HL-60/S4 (cell line): ENCODE measurements around the gene LSM14A.

Experiments
- in situ Hi-C: fragments of 300-500 bp; cut with MboI; formaldehyde crosslinking; loops from 2 replicates; pipeline ENCODE4 v1.14.3; 2022; ENCODE audit warnings: low sequenced_read_pairs

The LSM14A gene

GRCh38 chr19:34254046-34254697 is 81.9 kb downstream of the LSM14A start, which contains the start of gene GARRE1:
TSS of gene GARRE1 (plus strand) at chr19:34254554. CDS start at chr19:34300474, 45,920 bp downstream.
- in situ Hi-C loops: no loop called here

- in situ Hi-C loops: no loop called here
Observed at GRCh38 chr19:34254698-34255432, 82.6 kb downstream of the LSM14A start.

DNA sequence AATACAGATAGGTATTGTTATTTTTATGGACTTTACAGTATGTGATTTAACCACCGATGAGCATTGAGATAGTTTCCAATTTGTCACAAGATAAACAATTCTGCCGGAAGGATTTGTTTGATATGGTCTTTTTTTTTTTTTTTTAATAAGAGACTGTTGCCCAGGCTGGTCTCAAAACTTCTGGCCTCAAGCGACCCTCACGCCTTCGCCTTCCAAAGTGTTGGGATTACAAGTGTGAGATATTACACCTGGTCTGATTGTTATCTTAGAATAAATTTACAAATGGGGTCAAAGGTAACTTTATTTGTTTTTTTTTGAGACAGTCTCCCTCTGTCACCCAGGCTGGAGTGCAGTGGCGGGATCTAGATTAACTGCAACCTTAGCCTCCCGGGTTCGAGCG is 83.2 kb downstream of the LSM14A start:
- in situ Hi-C loops: no loop called here

DNA sequence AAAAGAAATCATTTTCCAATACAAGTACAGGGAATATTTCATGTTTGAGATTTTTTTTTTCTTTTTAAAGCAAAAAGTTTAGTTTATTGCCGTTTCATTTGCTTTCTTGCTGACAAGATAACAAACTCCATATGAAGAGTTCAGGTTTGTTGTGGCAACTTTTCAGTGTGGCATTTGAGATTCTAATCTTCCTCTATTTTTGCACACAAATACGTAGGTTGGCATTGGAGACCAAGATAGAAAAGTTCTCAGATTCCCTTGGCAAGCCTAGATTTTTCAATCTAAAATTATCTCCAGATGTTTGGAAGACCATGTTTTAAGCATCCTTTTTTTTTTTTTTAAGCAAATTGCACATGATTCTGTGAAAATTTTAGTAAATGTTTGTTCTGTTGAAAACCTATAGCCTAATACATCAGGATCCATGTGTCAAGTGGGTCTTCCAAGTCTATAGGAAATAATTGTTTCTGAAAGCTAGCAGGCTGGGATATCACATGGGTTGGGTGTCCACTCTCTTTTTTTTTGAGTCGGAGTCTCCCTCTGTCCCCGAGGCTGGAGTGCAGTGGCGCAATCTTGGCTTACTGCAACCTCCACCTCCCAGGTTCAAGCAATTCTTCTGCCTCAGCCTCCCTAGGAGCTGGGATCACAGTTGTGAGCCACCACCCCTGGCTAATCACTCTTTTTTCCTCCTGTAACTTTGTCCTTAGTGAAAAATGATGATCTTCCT is 84.7 kb downstream of the LSM14A start:
- in situ Hi-C loops: no loop called here

- in situ Hi-C loops: no loop called here
Observed at GRCh38 chr19:34257559-34257924, 85.2 kb downstream of the LSM14A start.

DNA sequence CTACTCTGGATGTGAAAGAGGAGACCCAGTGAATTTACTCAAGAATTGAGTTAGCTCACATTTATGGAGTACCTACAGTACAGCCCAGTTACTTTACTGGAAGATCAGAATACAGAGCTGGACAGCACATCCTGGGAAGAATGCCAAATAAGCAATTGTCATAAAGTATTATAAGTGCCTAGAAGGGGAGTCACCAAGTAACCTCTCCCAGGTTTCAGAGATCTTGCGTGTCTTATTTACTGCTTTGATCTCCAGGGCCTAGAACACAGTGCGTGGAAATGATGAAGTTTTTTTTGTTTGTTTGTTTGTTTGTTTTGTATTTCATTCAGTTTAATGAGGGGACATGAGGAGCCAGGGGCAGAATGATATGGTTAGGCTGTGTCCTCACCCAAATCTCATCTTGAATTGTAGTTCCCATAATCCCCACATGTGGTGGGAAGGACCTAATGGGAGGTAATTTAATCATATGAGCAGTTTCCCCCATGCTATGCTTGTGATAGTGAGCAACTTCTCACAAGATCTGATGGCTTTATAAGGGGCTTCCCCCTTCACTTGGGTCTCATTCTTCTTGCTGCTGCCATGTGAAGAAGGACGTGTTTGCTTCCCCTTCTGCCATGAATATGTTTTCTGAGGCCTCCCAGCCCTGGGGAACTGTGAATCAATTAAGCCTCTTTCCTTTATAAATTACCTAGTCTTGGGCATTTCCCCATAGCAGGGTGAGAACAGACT is 87.2 kb downstream of the LSM14A start:
- in situ Hi-C loops: no loop called here

DNA sequence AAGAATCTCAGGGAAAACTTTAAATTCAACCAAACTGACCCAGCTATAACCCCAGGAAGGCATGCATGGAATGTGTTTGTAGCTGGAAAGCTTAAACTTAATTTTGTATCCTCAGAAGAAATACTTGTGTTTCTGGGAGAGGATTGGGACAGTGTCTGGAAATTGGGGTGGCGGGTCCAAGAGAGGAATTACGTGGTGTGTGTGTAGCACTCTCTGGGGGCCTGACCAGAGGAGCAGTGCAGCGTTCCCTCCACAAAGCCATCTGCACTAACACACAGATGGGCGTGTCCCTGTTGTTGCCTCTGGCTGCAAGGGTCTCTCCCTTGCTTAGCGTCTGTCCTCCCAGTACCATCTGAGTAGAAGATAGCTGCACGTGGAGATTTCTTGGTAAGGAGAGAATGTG is 88.5 kb downstream of the LSM14A start:
- in situ Hi-C loops: no loop called here

GRCh38 chr19:34261334-34262109 is 89.2 kb downstream of the LSM14A start:
- in situ Hi-C loops: no loop called here

DNA sequence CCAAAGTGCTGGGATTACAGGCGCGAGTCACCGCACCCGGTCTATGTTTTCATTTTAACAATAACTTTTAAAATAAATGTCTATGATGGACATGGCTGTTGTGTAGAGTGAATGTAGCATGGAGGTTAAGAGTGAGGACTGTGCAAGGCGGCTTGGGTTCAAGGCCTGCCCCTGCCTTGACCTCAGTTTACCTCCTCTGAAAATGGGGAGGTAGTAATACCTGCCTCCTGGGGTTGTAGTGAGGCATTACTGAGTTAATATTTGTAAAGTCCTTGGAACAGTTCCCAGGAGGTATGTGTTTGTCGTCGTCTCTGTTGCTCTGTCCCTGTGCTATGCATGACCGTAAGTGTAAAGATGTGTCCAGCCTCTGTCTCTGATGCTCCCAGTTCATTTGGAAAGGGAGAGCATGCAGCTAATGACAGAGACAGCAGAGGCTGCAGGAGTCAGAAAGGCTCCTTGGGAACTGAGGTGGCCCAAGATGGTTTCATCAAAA is 91.5 kb downstream of the LSM14A start:
- in situ Hi-C loops: no loop called here

DNA sequence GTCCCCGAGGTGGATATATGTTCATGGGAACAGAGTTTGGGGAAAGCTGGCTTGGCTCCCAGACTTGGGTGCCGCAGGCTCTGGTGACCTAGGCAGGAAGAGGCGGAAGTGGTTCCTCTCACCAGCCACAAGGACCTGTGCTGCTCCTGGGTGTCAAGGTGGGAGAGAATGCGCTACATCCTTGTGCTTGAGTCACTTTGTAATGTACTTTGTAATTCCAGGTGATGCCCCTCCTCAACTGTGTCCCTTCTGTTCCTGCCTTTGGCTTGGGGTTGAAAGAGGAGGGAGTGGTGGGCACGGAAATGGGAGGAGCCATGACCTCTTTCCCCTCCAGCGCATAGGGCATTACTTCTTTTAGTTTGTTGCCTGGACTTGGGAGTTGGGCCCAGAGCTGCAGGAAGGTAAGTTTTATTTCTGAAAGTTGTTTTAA is 92.9 kb downstream of the LSM14A start:
- in situ Hi-C loops: no loop called here

GRCh38 chr19:34269081-34269480 is 96.8 kb downstream of the LSM14A start:
- in situ Hi-C loops: no loop called here

GRCh38 chr19:34269489-34269888 is 97.2 kb downstream of the LSM14A start:
- in situ Hi-C loops: no loop called here

DNA sequence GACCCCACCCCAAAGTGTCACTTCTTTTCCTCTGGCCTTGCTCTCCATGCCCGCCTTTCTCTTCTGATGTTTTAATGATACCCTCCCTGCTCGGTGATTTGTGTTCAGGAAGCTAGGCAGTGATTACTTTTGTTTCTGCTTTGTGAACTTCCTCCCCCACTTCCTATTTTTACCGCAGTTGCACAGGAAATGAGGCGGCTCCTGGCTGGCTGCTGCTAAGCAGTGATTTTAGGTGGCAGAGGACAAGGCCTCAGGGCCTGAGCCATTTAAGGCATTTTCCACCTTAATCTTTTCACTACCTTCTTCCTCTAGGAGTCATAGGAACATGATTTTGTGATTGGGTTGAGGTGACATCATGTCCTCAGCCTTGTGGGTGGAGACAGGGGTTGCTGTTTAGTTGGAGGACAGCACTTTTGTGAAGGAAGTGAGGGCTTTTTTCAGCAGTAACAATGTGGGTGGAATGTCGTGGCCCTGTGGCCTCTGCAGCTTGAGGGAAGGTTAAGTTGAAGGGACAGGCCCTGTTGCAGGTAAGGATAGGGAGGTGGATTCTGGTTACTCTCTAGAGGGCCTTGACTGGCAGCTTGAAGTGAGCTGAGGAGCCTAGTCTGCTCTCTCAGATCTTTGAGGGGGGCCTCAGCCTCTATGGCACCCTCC is 97.8 kb downstream of the LSM14A start:
- in situ Hi-C loops: no loop called here

- in situ Hi-C loops: no loop called here
Observed at GRCh38 chr19:34273121-34273520, 100.8 kb downstream of the LSM14A start.

GRCh38 chr19:34274284-34274826 is 102.1 kb downstream of the LSM14A start:
- in situ Hi-C loops: no loop called here

GRCh38 chr19:34274827-34275625 is 102.7 kb downstream of the LSM14A start:
- in situ Hi-C loops: no loop called here

DNA sequence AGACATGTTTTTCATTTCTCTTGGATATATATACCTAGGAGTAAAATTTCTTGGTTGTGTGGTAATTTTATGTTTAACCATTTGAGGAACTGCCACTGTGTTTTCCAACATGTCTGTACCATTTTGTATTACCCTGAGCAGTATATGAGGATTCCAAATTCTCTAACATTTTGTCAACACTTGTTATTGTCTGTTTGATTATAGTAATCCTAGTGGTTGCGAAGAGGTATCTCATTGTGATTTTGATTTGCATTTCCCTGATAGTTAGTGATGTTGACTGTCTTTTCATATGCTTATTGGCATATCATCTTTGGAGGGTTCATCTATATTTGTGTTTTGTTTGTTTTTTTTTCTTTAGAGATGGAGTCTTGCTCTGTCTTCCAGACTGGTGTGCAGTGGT is 103.4 kb downstream of the LSM14A start:
- in situ Hi-C loops: no loop called here

GRCh38 chr19:34276614-34277013 is 104.3 kb downstream of the LSM14A start:
- in situ Hi-C loops: no loop called here

DNA sequence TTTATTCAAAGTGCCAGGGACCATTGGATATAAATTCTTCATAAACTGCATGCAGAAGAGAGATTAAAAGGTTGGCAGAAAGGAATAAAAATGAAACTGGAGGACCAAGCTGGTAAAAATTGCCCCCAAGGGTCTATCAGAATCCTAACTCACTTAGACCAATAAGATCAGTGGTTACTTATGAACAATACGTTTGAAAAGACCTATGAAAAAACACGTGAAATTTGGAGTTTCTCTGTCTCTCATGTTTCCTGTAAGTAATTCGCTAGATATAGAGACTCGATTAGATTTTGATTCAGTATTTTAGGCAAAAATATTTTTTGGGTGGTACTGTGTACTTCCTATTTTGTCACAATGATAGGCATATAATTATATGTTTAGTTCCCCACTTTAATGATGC is 104.9 kb downstream of the LSM14A start:
- in situ Hi-C loops: no loop called here
